GM12878 (cell line): Measurements from ENCODE around the gene CLEC16A. TPM values are rescaled to one million over a fixed set of nuclear protein-coding genes. Genes with fewer than 3 reads are reported as not detected.

Source experiments
- ATAC-seq: fragments of 200-7000 bp; cut with Tn5 transposase; 3 replicates; pipeline ENCODE4 v1.9.1; 2020; ENCODE audit warnings: mild to moderate bottlenecking, moderate library complexity
- BruUV-seq: library from RNA; stranded (reverse); fragments of 400-500 nt; replicated peaks from 2 replicates; lab custom pipeline; 2021; lab: Mats Ljungman, UMichigan
- CTCF ChIA-PET: fragments of 300-600 bp; sonication (Branson Sonifier 250); formaldehyde crosslinking; extraction: SDS; loops from one replicate; lab custom pipeline; 2021; ENCODE audit warnings: inconsistent platforms; lab: Yijun Ruan, JAX
- POLR2A ChIA-PET: fragments of 350-600 bp; formaldehyde crosslinking; extraction: SDS; loops from one replicate; lab custom pipeline; 2021; ENCODE audit warnings: inconsistent platforms; lab: Charles Lee
- RAD21 ChIA-PET: fragments of 300-600 bp; sonication (Branson Sonifier 250); formaldehyde crosslinking; loops from one replicate; lab custom pipeline; 2023; ENCODE audit warnings: antibody characterized with exemption; ENCODE audit not compliant: unreplicated experiment; lab: Charles Lee
- SMC1A ChIA-PET: fragments of 300-600 bp; sonication (Branson Sonifier 250); formaldehyde crosslinking; loops from one replicate; lab custom pipeline; 2023; ENCODE audit not compliant: unreplicated experiment, uncharacterized antibody; lab: Charles Lee
- DNase-seq: peaks from one replicate; pipeline ENCODE4 v3.0.0-alpha.2; 2011; ENCODE audit warnings: low read depth, low spot score
- FAIRE-seq: peaks from 3 replicates; lab custom pipeline; 2011; peaks lifted over from hg19 to GRCh38; lab: Jason Lieb, UNC
- H2AFZ ChIP-seq: 2 replicates; pipeline ENCODE4 v1.6.0; 2011; ENCODE audit warnings: low read depth, low read length, control low read depth; ENCODE audit not compliant: control insufficient read depth
- H3K27ac ChIP-seq: 2 replicates; pipeline ENCODE4 v1.5.1; 2011; ENCODE audit warnings: control low read depth; ENCODE audit not compliant: control insufficient read depth, insufficient read depth
- H3K27me3 ChIP-seq, 2 experiments: replicated peaks in 1 of 2; 2 replicates each; pipeline versions ENCODE4 v1.6.0 to v1.6.1; 2011; ENCODE audit warnings: low read length in 1 of 2; ENCODE audit not compliant: control insufficient read depth in 2 of 2, insufficient read depth in 2 of 2
- H3K36me3 ChIP-seq, 2 experiments: 2 replicates each; pipeline ENCODE4 v1.5.1; 2011; ENCODE audit warnings: low read length in 1 of 2; ENCODE audit not compliant: control insufficient read depth in 2 of 2, insufficient read depth in 2 of 2
- H3K4me1 ChIP-seq: 2 replicates; pipeline ENCODE4 v1.6.1; 2011; ENCODE audit warnings: mild to moderate bottlenecking, low read length, moderate library complexity, mixed read lengths; ENCODE audit not compliant: control insufficient read depth, insufficient read depth
- H3K4me2 ChIP-seq: 2 replicates; pipeline ENCODE4 v1.6.0; 2011; ENCODE audit warnings: control low read depth; ENCODE audit not compliant: control insufficient read depth, insufficient read depth
- H3K4me3 ChIP-seq: fragments of 200-600 bp; sonication (generic); 2 replicates; pipeline ENCODE4 v1.5.1; 2016
- H3K79me2 ChIP-seq: 2 replicates; pipeline ENCODE4 v1.6.0; 2011; ENCODE audit warnings: low read length; ENCODE audit not compliant: control insufficient read depth, insufficient read depth
- H3K9ac ChIP-seq: 2 replicates; pipeline ENCODE4 v1.8.0; 2011; ENCODE audit warnings: low read length, control low read depth, mixed read lengths; ENCODE audit not compliant: control insufficient read depth, insufficient read depth
- H3K9me3 ChIP-seq: replicated peaks from 3 replicates; pipeline ENCODE4 v1.5.1; 2011; ENCODE audit warnings: mild to moderate bottlenecking, low read length; ENCODE audit not compliant: control insufficient read depth, insufficient read depth
- H4K20me1 ChIP-seq: 2 replicates; pipeline ENCODE4 v1.6.0; 2011; ENCODE audit not compliant: control insufficient read depth, insufficient read depth
- CHD1 ChIP-seq: IDR thresholded peaks from 2 replicates; pipeline ENCODE4 v1.6.1; 2012; ENCODE audit warnings: low read depth, low read length, improper control_type of control experiment
- CREB1 ChIP-seq: IDR thresholded peaks from 2 replicates; pipeline ENCODE4 v1.6.1; 2012; ENCODE audit warnings: low read depth, mild to moderate bottlenecking, inconsistent platforms
- CREM ChIP-seq: IDR thresholded peaks from 2 replicates; pipeline ENCODE4 v1.6.1; 2014; ENCODE audit warnings: antibody characterized with exemption, low read depth
- DPF2 ChIP-seq: fragments of 450-650 bp; IDR thresholded peaks from 2 replicates; pipeline ENCODE4 v1.6.1; 2017; ENCODE audit warnings: mild to moderate bottlenecking
- EED ChIP-seq: sonication (generic); IDR thresholded peaks from 2 replicates; pipeline ENCODE4 v1.6.1; 2016; ENCODE audit warnings: antibody characterized with exemption, low read depth
- ESRRA ChIP-seq: IDR thresholded peaks from 2 replicates; pipeline ENCODE4 v1.6.1; 2012; ENCODE audit warnings: mild to moderate bottlenecking, low read length, improper control_type of control experiment
- GABPA ChIP-seq: IDR thresholded peaks from 2 replicates; pipeline ENCODE4 v1.6.1; 2014; ENCODE audit warnings: antibody characterized with exemption, low read depth, mild to moderate bottlenecking, inconsistent platforms
- IKZF2 ChIP-seq, 2 experiments: fragments of 450-650 bp; IDR thresholded peaks; 2 replicates each; pipeline ENCODE4 v1.6.1; 2017; ENCODE audit warnings: mild to moderate bottlenecking in 2 of 2, moderate library complexity in 2 of 2
- NR2C1 ChIP-seq: fragments of 450-650 bp; IDR thresholded peaks from 2 replicates; pipeline ENCODE4 v1.6.1; 2017; ENCODE audit warnings: antibody characterized with exemption, mild to moderate bottlenecking, moderate library complexity
- NR2F1 ChIP-seq: fragments of 450-650 bp; conservative IDR thresholded peaks from 2 replicates; pipeline ENCODE4 v1.6.1; 2017; ENCODE audit warnings: mild to moderate bottlenecking
- POLR2A ChIP-seq: IDR thresholded peaks from 2 replicates; pipeline ENCODE4 v1.6.1; 2011; ENCODE audit warnings: low read depth, mild to moderate bottlenecking, low read length
- RB1 ChIP-seq: fragments of 450-650 bp; formaldehyde crosslinking; IDR thresholded peaks from 2 replicates; pipeline ENCODE4 v1.6.1; 2017; ENCODE audit warnings: mild to moderate bottlenecking, borderline replicate concordance
- SIX5 ChIP-seq: IDR thresholded peaks from 2 replicates; pipeline ENCODE4 v1.6.1; 2011; ENCODE audit warnings: mild to moderate bottlenecking, low read depth, low read length, moderate library complexity; ENCODE audit not compliant: severe bottlenecking
- STAT1 ChIP-seq: fragments of 450-650 bp; conservative IDR thresholded peaks from 2 replicates; pipeline ENCODE4 v1.6.1; 2014; ENCODE audit warnings: antibody characterized with exemption, mild to moderate bottlenecking
- WGBS: methylation state at CpG from one replicate; pipeline ENCODE4 v1.1.6; 2016; ENCODE audit warnings: low lambda C conversion rate; ENCODE audit not compliant: insufficient replicate concordance, insufficient coverage; ENCODE audit errors: missing lambda C conversion rate; 5-methylcytosine and 5-hydroxymethylcytosine counted together
- in situ Hi-C: fragments of 300-500 bp; cut with MboI; formaldehyde crosslinking; loops from 9 replicates; pipeline ENCODE4 v1.14.3; 2018; ENCODE audit warnings: mixed read lengths
- intact Hi-C: fragments of 100-400 bp; cut with micrococcal nuclease; formaldehyde crosslinking; loops from one replicate; pipeline ENCODE4 v1.14.2; 2022; ENCODE audit not compliant: unreplicated experiment
- polyA plus RNA-seq, 11 experiments: library from polyadenylated mRNA; depleted of rRNA in 4 of 11; unstranded in 6 of 11; stranded (reverse) in 5 of 11; fragments of >200 nt; fragmentation: Nextera tagmentation in 4 of 11; fragmentation: Illumina TruSeq in 1 of 11; extraction: Ambion mirVana in 4 of 11; extraction: Trizol in 1 of 11; gene quantifications; 1 replicate in 1 of 11; 2 replicates in 10 of 11; pipeline versions ENCODE4 v1.2.1 to v1.2.3, GENCODE V29; 2011 to 2016; ENCODE audit warnings: inconsistent platforms in 2 of 11, missing spikeins in 2 of 11, low read depth in 1 of 11
- total RNA-seq, 4 experiments: library from RNA; depleted of rRNA in 3 of 4; stranded (reverse); fragments of >200 nt in 3 of 4; fragmentation: Illumina TruSeq in 1 of 4; extraction: Trizol in 1 of 4; gene quantifications; 2 replicates each; pipeline versions ENCODE4 v1.2.1 to v1.2.3, GENCODE V29; 2013 to 2021
- TF ChIP-seq, protein P1 (sequence below): fragments of 450-650 bp; IDR thresholded peaks from 2 replicates; pipeline ENCODE4 v1.6.1; 2018; ENCODE audit warnings: borderline replicate concordance, mild to moderate bottlenecking; ENCODE audit not compliant: partially characterized antibody
- TF ChIP-seq, protein P2 (sequence below): fragments of 450-650 bp; IDR thresholded peaks from 2 replicates; pipeline ENCODE4 v1.6.1; 2017; ENCODE audit warnings: mild to moderate bottlenecking, moderate library complexity
- TF ChIP-seq, protein P3 (sequence below): fragments of 450-650 bp; IDR thresholded peaks from 2 replicates; pipeline ENCODE4 v1.6.1; 2016; ENCODE audit warnings: mild to moderate bottlenecking

The CLEC16A gene
- total and polyA plus RNA-seq, 10 of the 15 experiments (the other 5 are each of a cell fraction or from before 2014, with no cell fraction given) = 1.5 to 28.8 (median 19.2) TPM

DNA sequence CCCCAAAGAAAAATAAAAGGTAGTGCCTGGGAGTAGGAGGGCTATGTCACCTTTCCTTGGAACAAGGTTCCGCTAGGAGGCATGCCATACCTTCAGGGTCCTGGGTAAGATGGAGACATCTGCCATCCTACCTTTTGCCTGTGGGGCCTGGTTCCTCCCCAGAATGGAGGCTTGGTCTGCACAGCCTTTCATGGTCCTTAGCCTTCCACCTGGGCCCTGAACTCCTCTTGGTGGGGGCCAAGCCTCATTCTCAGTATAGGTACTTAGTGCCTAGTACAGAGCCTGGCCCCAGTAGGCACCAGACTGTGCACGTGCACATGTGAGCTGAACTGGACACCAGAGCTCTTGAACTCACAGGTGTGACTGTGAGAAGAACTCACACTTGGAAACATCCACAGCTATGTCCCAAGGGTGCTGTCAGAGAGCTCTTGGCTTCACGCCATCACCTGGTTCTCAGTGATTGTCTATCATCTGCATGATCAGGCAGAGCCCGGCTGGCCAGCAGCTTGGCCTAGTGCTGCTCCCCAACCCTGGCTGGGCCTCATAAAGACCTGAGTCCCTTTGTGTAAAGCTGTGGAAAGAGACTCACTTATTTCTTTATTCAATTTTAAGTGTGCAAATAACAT is 168.5 kb downstream of the CLEC16A start:
- ATAC-seq (peak; percentile 68), FAIRE-seq (peak; percentile 44), DNase-seq (peak; percentile 79)
- H3K9ac ChIP-seq = no peak overlapping the region
- peaks cover 32% of the 10 kb centered on the region for H3K4me1 ChIP-seq
- BruUV-seq = no TSS peak
- H3K36me3 ChIP-seq = peaks cover 1 to 3% of the 10 kb centered on the region in 2 experiments; a peak in 3 of 4 replicates
- ChIA-PET RAD21 (interaction anchor here (0.7 to 2.4 kb wide), 25 partner anchors 8 to 241 kb away, joined by 3 to 20 read pairs (median 5); partner anchors contain the start of gene SOCS1), CTCF (interaction anchor here (0.7 to 1.4 kb wide), 12 partner anchors 8 to 243 kb away, joined by 3 to 5 read pairs (median 3); partner anchors contain the start of gene SOCS1), POLR2A (interaction anchor here (0.6 to 1.7 kb wide), 15 partner anchors 8 to 186 kb away, joined by 3 to 12 read pairs (median 3); no protein-coding TSS in a partner anchor), SMC1A (interaction anchor here (0.6 to 4.5 kb wide), 22 partner anchors 7 to 265 kb away, joined by 3 to 21 read pairs (median 6); no protein-coding TSS in a partner anchor)
- no peaks in the 10 kb centered on the region for H4K20me1 ChIP-seq
- no peak overlapping the region for H2AFZ ChIP-seq
- H3K9me3 ChIP-seq = peaks cover 4% of the 10 kb centered on the region; the same call in 1 of the 3 replicates
- H3K79me2 ChIP-seq = no peaks in the 10 kb centered on the region
- H3K4me3 ChIP-seq = no peak overlapping the region
- intact Hi-C loops = no loop called here
- no peak overlapping the region for H3K4me2 ChIP-seq
- H3K27me3 ChIP-seq = no peaks in the 10 kb centered on the region
- in situ Hi-C loops = no loop called here
- 88% methylated on average over 4 of the region's 4 CpGs for WGBS
- H3K27ac ChIP-seq = peak overlapping the region; percentile 46; the same call in 1 of the 2 replicates
- TF ChIP-seq CREB1 = no peak
- no peak for TF ChIP-seq ESRRA
- TF ChIP-seq CHD1 = no peak
- TF ChIP-seq EED = no peak
- TF ChIP-seq, protein P1, sequence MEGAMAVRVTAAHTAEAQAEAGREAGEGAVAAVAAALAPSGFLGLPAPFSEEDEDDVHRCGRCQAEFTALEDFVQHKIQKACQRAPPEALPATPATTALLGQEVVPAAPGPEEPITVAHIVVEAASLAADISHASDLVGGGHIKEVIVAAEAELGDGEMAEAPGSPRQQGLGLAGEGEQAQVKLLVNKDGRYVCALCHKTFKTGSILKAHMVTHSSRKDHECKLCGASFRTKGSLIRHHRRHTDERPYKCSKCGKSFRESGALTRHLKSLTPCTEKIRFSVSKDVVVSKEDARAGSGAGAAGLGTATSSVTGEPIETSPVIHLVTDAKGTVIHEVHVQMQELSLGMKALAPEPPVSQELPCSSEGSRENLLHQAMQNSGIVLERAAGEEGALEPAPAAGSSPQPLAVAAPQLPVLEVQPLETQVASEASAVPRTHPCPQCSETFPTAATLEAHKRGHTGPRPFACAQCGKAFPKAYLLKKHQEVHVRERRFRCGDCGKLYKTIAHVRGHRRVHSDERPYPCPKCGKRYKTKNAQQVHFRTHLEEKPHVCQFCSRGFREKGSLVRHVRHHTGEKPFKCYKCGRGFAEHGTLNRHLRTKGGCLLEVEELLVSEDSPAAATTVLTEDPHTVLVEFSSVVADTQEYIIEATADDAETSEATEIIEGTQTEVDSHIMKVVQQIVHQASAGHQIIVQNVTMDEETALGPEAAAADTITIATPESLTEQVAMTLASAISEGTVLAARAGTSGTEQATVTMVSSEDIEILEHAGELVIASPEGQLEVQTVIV = no peak
- no peak for TF ChIP-seq CREM
- peak; percentile 42; the same call in 1 of the 2 replicates for TF ChIP-seq NR2F1
- TF ChIP-seq DPF2 = peak; percentile 49; the same call in 1 of the 2 replicates
- no peak for TF ChIP-seq POLR2A
- no peak for TF ChIP-seq GABPA
- no peak for TF ChIP-seq SIX5
- TF ChIP-seq, protein P2, sequence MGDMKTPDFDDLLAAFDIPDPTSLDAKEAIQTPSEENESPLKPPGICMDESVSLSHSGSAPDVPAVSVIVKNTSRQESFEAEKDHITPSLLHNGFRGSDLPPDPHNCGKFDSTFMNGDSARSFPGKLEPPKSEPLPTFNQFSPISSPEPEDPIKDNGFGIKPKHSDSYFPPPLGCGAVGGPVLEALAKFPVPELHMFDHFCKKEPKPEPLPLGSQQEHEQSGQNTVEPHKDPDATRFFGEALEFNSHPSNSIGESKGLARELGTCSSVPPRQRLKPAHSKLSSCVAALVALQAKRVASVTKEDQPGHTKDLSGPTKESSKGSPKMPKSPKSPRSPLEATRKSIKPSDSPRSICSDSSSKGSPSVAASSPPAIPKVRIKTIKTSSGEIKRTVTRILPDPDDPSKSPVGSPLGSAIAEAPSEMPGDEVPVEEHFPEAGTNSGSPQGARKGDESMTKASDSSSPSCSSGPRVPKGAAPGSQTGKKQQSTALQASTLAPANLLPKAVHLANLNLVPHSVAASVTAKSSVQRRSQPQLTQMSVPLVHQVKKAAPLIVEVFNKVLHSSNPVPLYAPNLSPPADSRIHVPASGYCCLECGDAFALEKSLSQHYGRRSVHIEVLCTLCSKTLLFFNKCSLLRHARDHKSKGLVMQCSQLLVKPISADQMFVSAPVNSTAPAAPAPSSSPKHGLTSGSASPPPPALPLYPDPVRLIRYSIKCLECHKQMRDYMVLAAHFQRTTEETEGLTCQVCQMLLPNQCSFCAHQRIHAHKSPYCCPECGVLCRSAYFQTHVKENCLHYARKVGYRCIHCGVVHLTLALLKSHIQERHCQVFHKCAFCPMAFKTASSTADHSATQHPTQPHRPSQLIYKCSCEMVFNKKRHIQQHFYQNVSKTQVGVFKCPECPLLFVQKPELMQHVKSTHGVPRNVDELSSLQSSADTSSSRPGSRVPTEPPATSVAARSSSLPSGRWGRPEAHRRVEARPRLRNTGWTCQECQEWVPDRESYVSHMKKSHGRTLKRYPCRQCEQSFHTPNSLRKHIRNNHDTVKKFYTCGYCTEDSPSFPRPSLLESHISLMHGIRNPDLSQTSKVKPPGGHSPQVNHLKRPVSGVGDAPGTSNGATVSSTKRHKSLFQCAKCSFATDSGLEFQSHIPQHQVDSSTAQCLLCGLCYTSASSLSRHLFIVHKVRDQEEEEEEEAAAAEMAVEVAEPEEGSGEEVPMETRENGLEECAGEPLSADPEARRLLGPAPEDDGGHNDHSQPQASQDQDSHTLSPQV = peak; percentile 83
- TF ChIP-seq NR2C1 = no peak
- TF ChIP-seq IKZF2 (IDR thresholded peaks at IDR 0.05) = no peak; a peak in 1 of 4 replicates
- TF ChIP-seq STAT1 = no peak
- TF ChIP-seq RB1 = peak; percentile 54; the same call in 1 of the 2 replicates
- TF ChIP-seq, protein P3, sequence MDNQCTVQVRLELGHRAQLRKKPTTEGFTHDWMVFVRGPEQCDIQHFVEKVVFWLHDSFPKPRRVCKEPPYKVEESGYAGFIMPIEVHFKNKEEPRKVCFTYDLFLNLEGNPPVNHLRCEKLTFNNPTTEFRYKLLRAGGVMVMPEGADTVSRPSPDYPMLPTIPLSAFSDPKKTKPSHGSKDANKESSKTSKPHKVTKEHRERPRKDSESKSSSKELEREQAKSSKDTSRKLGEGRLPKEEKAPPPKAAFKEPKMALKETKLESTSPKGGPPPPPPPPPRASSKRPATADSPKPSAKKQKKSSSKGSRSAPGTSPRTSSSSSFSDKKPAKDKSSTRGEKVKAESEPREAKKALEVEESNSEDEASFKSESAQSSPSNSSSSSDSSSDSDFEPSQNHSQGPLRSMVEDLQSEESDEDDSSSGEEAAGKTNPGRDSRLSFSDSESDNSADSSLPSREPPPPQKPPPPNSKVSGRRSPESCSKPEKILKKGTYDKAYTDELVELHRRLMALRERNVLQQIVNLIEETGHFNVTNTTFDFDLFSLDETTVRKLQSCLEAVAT = no peak
